Epithelial cell of prostate (primary cell): ENCODE results near the gene RXRB.
A peak's percentile ranks its signal among the peaks of the same experiment; 100 is the strongest.
"Not testable (repeated sequence)": the region's sequence is repeated elsewhere in the genome, so short reads cannot be mapped to it uniquely, and the experiment has no call there.

Experiments used
- DNase-seq: peaks from one replicate; pipeline ENCODE4 v3.0.0-alpha.2; 2011; ENCODE audit warnings: low read depth, low spot score
- H3K27ac ChIP-seq: fragments of 450-650 bp; 2 replicates; pipeline ENCODE4 v1.5.1; 2017; ENCODE audit warnings: mild to moderate bottlenecking

RXRB gene

GRCh38 chr6:33200219-33201146 is at the start of gene RXRB, which contains the start of gene SLC39A7:
RXRB (minus strand) TSS chr6:33200665; CDS start chr6:33200476, 189 bp downstream.
SLC39A7 (plus strand) TSS chr6:33200867; CDS start chr6:33201246, 379 bp downstream.
- H3K27ac ChIP-seq = peak within 1 kb of the TSS; percentile 86
- DNase-seq = peak; percentile 94

GRCh38 chr6:33249732-33250630 is 49.5 kb upstream of the RXRB start:
- peak; percentile 64 for DNase-seq

GRCh38 chr6:33248932-33249731 is 48.7 kb upstream of the RXRB start:
- DNase-seq = peak; percentile 97

More at GRCh38 chr6:33249732-33250630, 49.5 kb upstream of the RXRB start:
- H3K27ac ChIP-seq = peak overlapping the region; percentile 95

GRCh38 chr6:33248643-33248931 is 48.1 kb upstream of the RXRB start:
- no peak for DNase-seq
- peak overlapping the region; percentile 95 for H3K27ac ChIP-seq

More at GRCh38 chr6:33248932-33249731, 48.7 kb upstream of the RXRB start:
- peak overlapping the region; percentile 95 for H3K27ac ChIP-seq

GRCh38 chr6:33247977-33248642 is 47.6 kb upstream of the RXRB start:
- DNase-seq = no peak
- H3K27ac ChIP-seq = peak overlapping the region; percentile 95

GRCh38 chr6:33243476-33243875 is 43.0 kb upstream of the RXRB start:
- H3K27ac ChIP-seq = no peak overlapping the region
- DNase-seq = no peak

- no peak for DNase-seq
- no peak overlapping the region for H3K27ac ChIP-seq
Measured at GRCh38 chr6:33241968-33242367, 41.5 kb upstream of the RXRB start.

- no peak for DNase-seq
- H3K27ac ChIP-seq = no peak overlapping the region
Measured at GRCh38 chr6:33237741-33238140, 37.3 kb upstream of the RXRB start.

GRCh38 chr6:33236852-33237251 is 36.4 kb upstream of the RXRB start:
- H3K27ac ChIP-seq = no peak overlapping the region
- no peak for DNase-seq

GRCh38 chr6:33236328-33236727 is 35.9 kb upstream of the RXRB start:
- H3K27ac ChIP-seq = no peak overlapping the region
- DNase-seq = no peak

- no peak for DNase-seq
- H3K27ac ChIP-seq = no peak overlapping the region
Measured at GRCh38 chr6:33235221-33235634, 34.8 kb upstream of the RXRB start.

- DNase-seq, H3K27ac ChIP-seq: not testable (repeated sequence)
Measured at GRCh38 chr6:33226503-33227120, 26.1 kb upstream of the RXRB start.

GRCh38 chr6:33217681-33218080 is 17.2 kb upstream of the RXRB start:
- peak overlapping the region; percentile 58 for H3K27ac ChIP-seq
- DNase-seq = no peak

- peak overlapping the region; percentile 58 for H3K27ac ChIP-seq
- no peak for DNase-seq
Measured at GRCh38 chr6:33217246-33217645, 16.8 kb upstream of the RXRB start.

GRCh38 chr6:33216117-33216649 is 15.7 kb upstream of the RXRB start:
- no peak overlapping the region for H3K27ac ChIP-seq
- no peak for DNase-seq

GRCh38 chr6:33215271-33216116 is 15.0 kb upstream of the RXRB start:
- DNase-seq = no peak
- H3K27ac ChIP-seq = no peak overlapping the region

- no peak for DNase-seq
- no peak overlapping the region for H3K27ac ChIP-seq
Measured at GRCh38 chr6:33213989-33214335, 13.5 kb upstream of the RXRB start.
